ENCODE data around the gene MYT1. TPM values are rescaled to one million over a fixed set of nuclear protein-coding genes. Genes with fewer than 3 reads are reported as not detected.
A peak's percentile ranks its signal among the peaks of the same experiment; 100 is the strongest.

MYT1 gene
- total RNA-seq, 1 donor from 2014 or later: not detected

DNA sequence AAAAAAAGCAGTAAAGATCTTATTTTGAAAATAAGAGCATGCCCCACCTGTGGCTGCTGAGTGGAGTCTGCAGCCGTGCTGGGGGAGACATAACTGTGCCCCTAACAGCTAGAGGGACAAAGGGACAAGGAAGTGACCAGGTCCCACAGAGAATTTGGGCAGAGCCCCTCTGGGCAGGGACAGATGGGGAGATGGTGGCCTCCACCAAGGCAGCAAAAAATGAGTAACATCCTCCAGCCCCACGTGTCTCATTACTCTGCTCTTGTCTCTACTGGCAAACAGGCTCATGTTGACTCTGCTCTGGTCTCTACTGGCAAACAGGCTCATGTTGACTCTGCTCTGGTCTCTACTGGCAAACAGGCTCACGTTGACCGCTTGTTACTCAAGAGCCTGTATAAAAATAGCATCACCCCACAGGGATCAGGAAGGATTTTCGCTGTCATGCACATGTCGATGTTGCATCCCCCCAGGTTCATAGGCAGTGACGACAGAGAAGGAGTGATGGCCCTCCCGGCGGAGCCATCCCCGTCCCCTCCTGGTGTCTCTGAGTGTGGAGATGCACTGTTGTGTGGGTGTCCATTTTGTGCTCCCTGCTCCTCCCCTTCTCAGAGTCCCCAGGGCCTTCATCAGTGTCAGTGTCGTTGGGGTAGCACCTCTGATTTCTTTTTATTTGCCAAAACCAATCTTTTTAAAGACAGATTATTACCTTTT lies 74.0 kb downstream of the MYT1 start:
- intact Hi-C loops (cut with DNase I): no loop called here
- no peak for DNase-seq (ENCODE audit: low spot score)

DNA sequence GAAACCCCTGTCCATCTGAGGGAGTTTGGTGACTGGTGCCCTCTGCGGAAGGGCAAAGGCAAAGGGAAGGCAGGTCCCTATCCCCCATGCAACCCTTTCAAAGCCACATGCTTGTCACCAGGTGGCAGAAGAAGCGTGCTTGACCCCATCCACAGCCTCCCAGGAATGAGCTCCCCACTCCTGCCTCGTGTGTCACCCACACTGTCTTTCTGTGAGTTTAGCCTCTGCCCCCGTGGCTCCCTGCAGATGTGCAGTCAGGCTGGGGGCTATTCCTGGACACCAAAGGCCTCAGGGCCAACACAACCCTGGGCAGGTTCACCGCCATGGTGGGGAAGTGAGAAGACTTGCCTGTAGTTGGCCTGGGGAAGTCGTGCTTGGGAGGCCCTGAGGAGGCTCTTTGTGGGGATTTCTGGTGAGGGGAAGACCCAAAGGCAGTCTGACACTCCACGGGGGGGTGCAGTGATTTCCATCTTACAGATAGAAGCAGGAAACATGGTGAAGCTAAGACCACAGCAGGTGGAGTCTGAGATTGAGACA lies 74.7 kb downstream of the MYT1 start:
- DNase-seq (ENCODE audit: low spot score): no peak
- intact Hi-C loops (cut with DNase I): no loop called here

DNA sequence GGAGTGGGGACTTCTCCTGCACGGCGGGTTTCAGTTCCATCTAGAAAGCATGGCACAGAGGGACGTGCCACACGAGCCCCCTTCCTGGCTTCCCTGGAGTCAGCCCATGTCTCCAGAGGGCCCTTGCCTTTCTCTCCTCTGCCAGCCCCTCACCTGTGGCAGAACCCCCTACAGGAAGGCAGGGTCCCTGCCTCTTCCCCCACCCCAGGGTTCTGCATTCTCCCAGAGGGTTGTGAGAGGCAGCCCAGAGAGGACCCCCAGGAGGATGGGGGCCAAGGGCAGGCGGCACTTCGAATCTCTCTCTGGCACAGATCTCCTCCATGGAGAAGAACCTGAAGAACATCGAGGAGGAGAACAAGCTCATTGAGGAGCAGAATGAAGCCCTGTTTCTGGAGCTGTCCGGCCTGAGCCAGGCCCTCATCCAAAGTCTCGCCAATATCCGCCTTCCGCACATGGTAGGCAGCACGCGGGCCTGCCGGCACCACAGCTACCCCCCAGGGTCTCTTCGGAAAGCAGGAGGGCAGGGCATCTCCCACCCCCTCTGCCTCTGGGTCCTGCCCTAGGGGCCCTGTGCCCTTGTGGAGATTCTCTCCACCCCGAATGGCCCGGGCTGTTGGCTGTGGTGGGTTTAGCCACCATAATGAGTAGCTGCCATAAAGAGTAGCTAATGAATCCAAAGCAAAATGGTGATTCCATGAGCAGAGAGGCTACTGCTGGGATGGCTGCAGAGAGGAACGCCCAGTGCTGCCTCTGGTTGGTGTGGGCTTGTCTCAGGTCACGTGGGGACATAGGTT lies 75.4 kb downstream of the MYT1 start:
- intact Hi-C loops (cut with DNase I): no loop called here
- peak; percentile 44 for DNase-seq (ENCODE audit: low spot score)

DNA sequence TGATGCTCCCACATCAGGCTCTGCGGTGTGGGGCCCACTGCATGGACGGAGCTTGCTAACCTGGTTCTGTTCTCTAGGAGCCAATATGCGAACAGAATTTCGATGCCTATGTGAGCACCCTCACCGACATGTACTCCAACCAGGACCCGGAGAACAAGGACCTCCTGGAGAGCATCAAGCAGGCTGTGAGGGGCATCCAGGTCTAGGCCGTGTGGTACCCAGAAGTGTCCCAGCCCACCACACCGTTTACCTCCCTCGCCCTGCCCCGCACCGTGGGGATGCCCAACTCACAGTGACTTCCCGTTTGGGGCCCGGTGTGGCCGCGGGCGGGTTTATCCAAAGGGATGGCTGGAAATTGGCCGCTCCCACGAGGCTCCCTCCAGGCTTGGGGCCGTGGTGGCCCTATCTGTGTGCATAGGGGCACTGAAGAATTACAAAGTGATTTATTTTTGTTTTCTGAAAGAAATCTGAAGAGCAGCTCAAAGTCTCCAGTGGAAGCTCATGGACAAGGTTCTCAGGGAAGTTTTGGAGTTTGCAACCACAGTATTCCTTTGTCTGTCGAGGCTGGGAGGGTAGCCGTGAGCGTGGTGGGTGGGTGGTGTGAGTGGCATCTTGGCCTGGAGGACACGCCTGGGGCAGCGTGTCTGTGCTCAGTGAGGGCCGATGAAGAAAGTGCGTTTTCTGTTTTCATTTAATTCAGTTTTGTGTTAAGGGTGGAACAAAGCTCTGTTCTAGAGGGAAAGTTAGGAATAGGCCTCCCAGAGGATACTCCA lies 76.2 kb downstream of the MYT1 start:
- peak; percentile 17 for DNase-seq (ENCODE audit: low spot score)
- intact Hi-C loops (cut with DNase I): no loop called here

DNA sequence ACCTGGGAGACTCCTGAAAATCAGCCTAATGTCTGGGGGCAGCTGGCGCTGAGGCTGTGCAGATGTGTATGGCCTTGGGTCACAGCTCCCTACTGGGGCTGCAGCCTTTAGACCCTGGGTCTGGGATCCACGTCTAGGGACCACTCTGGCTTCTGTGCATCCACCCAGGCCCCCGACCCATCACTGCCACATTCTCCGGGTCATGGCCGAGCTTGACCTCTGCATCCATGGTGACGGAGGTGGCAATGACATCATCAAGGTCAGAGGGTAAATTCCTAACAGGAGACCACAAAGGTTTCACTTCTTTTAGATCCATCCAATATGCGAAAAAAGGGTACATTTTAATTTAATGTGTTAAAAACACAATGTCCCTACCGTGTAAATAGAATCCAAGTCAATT lies 76.8 kb downstream of the MYT1 start:
- peak; percentile 46 for DNase-seq (ENCODE audit: low spot score)
- intact Hi-C loops (cut with DNase I): no loop called here

DNA sequence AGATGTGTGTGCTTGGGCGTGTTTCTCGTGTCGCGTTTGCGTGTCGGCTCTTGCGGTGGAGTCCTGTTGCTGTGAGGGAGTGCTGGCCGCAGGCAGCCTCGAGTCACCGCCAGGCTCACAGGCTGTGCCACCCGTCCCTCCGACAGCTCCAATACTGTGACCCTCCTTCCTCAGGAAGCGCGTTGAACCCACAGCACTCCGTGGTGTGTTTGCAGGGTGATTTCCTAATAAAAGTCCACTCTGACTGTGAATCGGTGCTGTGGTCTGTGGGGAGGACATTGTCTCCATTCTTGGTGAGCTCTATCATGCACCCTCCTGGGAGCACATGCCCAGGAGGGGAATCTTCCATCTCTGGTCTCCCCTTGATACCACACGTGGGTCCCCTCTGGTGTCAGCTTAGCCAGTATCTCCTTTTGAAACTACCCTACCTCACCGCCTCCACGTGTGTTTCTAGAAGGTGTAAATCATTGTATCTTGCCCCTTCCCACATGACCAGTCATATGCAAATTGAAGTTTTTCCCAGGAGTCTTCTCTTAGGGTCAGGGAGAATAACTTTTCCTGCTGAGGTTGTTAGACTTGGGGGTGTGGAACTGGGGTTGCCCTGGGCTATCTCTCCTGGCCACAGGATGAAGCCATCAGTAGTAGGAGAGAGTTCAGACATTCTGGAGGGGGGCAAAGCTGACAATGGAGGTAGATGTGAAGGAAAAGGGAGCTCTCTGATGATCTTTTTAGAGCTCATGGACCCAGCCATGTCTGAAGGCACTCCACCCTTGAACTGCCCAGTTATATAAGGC lies 77.9 kb downstream of the MYT1 start:
- peak; percentile 38 for DNase-seq (ENCODE audit: low spot score)
- intact Hi-C loops (cut with DNase I): no loop called here

DNA sequence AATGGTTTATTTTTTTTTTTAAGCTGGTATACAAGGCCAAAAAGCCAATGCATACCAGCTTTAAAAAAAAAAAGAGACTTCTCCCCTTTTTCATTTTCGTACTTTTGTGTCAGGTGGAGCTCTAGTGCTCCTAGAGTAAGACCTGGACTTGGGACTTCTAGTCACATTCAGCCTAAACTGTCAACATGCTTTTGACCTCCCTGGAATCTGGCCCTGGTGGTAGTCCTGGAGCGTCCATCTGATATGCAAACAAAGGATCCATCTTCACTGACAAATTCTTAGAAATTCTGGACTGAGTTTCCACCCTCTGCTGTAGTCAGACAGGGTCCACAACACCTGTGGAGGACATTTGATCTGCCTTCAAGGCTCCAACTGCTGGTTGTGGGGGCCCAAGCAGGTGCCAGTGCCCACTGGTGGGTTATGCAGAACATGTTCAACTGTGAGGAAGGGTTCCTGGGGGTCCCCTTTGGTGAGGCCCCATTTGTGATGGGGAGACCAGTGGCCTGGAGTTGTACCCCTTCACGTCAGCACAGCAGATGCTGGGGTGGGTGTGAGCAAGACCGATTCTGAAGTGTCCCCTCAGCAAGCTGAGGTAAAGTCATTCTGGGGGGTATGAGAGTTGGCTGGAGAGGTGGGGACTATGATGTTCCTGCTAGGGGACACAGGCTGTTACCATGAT lies 78.7 kb downstream of the MYT1 start:
- intact Hi-C loops (cut with DNase I): no loop called here
- peak; percentile 66 for DNase-seq (ENCODE audit: low spot score)

DNA sequence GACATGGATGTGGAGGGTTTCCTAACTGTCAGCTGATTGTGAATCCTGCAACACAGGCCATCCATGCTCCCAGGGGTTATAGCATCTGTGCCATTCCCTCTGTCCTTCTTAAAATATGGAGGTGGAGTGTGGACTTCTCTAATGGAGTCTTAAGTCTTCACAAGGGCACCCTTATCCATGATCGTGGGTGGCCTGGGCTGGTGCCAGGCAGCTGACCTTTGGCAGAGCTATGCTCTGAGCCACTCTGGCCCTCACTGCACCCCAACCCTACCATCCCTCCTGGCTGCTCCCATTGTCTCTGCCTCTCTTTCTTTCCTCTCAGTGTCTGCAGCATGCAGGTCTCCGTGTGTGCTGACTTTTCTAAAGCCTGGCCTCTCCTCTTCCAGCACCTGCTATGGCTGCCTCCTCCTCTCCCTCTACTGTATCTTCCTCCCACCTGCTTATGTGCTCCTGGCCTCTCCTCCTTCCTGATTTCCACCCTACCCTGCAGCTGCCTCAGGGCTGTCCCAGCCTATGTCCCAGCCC lies 80.1 kb downstream of the MYT1 start:
- intact Hi-C loops (cut with DNase I): no loop called here
- DNase-seq (ENCODE audit: low spot score): no peak

DNA sequence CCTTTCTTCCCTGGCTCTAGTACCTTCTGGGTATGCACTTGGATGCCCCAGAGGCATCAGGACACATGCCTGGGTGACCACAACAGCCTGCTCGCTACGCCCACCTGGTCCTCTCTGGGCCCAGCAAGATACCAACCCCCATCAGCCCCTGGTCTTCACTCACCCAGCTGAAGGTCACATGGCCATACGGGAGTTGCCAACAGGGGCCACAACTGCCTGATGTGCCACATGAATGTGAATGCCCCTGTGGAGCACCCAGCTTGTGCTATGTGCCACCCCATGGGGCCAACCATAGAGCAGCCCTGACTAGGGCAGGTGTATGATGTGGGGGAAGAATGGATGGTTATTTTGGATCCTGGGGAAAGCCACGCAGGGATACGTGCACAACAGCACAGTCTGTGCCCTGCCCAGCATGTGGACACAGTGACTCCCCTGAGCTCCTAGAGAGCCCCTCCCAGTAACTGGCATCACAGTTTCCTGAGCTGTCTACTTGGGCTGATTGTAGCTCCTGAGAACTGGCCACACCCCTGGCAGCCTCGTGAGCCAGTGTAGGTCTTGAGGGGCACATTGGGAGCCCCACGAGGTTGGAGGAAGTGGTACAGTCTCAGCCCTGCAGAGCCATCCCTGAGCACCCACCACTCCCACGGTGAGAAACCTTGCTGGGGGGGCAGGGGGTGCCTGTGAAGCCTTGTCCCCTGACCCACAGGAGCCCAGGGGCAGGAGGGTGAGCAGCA lies 80.8 kb downstream of the MYT1 start:
- intact Hi-C loops (cut with DNase I): no loop called here
- DNase-seq (ENCODE audit: low spot score): peak; percentile 62

DNA sequence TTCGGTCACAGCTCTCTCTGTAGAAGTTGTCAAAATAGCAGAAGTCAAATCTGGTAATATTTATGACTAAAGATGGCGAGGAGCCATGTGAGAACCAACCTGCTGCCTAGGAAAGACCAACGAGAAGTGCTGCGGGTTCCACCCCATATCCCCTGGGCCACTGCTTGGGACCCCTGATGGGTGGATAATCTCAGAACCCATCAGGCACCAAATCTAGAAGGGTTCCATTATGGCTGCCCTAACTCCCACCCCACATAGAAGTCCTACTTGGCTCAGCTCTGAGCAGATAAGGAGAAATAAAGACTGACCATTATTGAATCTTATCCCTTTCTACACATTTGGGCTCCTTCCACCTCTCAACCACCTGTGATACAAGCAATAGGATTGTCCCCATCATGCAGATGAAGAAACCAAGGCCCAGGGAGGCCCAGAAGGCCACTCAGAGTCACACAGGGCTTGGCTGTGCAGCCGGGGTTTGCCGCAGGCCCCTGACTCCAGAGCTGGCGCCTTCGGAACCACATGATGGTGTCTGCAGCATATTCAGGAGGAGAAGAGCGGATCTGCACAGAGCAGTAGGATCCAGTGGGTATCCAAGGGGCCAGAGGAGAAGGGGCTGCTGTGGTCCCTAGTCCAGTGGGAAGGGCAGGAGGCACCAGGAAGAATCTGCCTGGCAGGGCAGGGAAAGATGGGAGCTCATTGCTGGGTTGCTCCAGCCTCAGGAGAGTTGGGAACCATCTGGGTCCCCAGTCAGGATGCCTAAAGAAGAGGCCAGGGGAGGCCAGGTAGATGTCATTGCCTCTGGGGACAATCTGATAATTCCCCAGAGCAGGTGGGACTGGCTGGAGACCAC lies 81.7 kb downstream of the MYT1 start:
- intact Hi-C loops (cut with DNase I): no loop called here
- no peak for DNase-seq (ENCODE audit: low spot score)

DNA sequence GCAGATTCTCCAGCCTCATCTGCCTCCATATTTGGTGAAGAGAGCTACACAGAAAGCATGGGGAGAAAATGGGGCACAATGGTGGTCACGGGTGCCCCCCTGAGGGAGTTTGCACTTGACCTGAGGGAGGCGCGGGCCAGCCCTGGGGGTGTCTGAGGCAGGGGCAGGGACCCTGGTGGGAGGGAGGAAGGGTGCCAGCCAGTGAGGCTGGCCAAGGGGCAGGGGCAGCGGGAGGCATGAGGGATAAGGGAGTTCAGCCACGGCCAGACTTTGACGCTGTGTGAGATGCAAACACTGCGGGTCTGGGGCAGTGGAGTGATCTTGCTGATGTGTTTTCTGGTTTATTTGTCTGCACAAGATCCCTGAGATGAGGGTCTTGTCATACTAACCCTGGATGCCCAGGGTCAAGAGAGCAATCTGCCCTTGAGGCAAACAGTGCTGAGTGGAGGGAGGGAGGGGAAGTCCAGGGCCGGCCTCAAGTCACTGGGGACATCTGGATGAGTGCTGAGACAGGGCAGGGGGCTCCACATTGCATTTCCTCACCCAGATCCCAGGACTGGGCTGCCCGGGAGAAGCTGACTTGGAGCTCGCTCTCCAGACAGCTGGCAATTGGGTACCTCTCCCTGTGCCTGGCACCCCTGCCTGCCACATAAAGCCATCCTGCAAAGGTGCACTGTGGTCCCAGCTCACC lies 82.5 kb downstream of the MYT1 start:
- intact Hi-C loops (cut with DNase I): no loop called here

DNA sequence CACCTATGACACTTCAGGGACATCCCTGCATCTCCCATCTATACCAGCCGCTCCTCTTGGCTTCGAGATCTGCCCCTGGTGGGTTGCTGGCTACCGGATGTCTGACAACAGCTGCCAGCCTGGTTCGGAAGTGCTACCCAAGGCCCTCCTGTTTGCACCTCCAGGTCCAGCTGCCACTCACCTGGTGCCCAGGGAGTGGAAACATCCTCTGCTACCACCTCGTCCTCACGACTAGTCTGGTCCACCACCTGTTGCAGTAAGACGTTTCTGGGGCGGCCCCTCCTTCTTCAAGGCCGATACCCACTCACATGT lies 83.0 kb downstream of the MYT1 start:
- peak; percentile 59 for DNase-seq (ENCODE audit: low spot score)
- intact Hi-C loops (cut with DNase I): no loop called here

More for the DNA sequence above, 82.5 kb downstream of the MYT1 start:
- no peak for DNase-seq (ENCODE audit: low spot score)

DNA sequence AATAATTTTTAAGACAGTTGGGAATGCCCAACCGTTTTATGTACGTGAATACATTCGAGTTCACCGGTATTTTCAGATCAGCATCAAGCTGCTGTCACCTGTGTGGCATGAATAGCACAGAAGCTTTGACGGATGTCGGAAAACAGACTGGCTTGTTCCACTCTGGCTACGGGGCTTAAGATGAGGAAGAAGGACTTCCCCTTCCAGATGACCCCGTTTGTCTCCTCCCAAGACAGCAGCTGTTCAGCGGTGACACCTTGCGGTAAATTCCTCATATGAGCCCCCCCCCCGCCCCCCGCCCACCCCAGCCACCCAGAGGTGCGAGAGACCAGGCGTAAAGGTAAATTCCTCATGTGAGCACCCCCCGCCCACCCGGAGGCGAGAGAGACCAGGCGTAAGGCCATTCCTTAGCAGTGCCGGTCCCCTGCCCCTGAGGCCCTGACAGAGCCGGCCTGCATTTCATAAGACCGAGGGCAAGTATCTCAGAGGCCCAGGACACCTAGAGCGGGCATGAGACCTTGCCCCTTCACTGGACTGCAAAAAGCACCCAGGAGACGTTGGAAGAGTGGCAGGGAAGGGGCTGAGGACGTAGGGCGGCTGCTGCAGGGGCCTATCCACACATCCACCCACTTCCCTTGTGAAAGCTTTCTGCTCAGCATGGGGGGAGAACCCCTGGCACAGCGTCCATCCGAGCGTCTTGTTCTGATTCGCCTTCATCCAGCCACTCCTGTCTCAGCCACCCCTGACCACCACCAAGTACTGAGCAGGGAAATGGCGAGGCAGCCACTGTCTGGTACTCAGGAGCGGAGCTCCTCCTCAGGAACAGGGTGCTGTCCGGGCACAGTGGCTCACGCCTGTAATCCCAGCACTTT lies 84.0 kb downstream of the MYT1 start:
- peak; percentile 67 for DNase-seq (ENCODE audit: low spot score)
- intact Hi-C loops (cut with DNase I): no loop called here

DNA sequence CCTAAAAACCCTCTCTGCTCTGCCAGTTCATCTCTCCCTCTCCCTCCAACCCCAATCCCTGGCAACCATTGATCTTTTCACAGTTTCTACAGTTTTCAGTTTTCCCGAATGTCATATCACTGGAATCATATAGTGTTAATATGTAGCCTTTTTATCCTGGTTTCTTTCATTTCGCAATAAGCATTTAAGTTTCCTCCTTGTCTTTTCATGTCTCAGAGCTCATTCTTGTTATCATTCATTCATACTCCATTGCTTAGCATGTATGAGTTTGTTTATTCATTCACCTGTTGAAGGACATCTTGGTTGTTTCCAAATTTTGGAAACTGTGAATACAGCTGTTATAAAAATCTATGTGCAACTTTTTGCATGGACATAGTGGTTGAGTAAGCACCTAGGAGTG lies 85.8 kb downstream of the MYT1 start:
- no peak for DNase-seq (ENCODE audit: low spot score)
- intact Hi-C loops (cut with DNase I): no loop called here

DNA sequence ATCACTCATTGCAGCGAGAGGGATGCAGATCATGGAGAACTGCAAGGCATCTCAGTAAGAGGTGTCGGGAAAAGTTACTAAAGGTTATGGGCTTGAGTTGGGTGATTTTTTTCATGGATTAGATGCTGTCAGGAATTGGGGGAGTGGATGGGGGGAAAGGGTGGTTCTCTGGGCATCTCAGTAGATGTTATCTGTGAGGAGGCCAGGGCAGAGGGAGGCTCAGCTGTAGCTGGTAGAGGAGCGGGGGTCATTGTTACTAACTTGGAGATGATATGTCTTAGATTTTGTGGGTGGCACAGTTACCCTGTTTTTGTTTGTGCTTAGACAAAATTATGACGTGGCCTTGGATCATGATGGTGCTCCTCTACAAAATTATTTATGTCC lies 88.7 kb downstream of the MYT1 start:
- intact Hi-C loops (cut with DNase I): no loop called here
- DNase-seq (ENCODE audit: low spot score): no peak

DNA sequence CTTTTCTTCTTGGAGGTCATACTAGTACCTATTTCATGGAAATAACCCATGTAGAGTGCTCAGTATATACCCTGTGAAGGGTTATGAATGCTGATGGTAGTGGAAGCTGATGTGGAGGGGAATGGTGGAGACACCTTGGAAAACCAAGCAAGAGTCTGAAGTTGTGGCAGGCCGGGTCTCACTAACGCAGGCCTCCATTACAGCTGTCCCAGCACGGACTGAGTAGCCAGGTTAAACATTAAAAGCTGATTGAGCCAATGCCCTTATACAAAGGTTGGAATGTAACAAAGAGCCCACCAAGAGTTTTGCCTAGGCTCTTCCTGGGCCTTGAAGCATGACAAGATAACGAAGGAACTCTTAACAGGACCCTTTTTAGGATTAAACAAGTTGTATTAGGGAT lies 89.2 kb downstream of the MYT1 start:
- intact Hi-C loops (cut with DNase I): no loop called here
- no peak for DNase-seq (ENCODE audit: low spot score)
